ENCODE results near the gene GUF1.
"Not testable (repeated sequence)": the region's sequence is repeated elsewhere in the genome, so short reads cannot be mapped to it uniquely, and the experiment has no call there.

GUF1 gene

GRCh38 chr4:44684648-44685047 is 6.4 kb downstream of the GUF1 start:
- DNase-seq, result no peak
- in situ Hi-C loops (cut with HindIII; ENCODE audit: low pct_ligation_motif_present, low pct_unique_long_range_greater_than_20kb, low sequenced_read_pairs), result no loop called here

DNA sequence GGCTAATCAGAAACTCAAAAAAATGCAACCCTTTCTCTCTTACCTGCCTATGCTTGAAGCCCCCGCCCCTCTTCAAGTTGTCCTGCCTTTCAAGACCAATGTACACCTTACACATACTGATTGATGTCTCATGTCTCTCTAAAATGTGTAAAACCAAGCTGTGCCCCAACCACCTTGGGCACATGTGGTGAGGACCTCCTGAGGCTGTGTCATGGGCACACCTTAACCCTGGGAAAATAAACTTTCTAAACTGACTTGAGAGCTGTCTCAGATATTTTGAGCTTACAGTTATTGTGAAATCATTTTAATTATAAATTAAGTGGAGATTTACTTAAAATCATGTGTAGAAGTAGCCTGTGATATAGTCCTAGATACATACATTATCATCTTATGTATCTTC is 22.2 kb downstream of the GUF1 start:
- in situ Hi-C loops (cut with HindIII; ENCODE audit: low pct_ligation_motif_present, low pct_unique_long_range_greater_than_20kb, low sequenced_read_pairs), result no loop called here
- no peak for DNase-seq

DNA sequence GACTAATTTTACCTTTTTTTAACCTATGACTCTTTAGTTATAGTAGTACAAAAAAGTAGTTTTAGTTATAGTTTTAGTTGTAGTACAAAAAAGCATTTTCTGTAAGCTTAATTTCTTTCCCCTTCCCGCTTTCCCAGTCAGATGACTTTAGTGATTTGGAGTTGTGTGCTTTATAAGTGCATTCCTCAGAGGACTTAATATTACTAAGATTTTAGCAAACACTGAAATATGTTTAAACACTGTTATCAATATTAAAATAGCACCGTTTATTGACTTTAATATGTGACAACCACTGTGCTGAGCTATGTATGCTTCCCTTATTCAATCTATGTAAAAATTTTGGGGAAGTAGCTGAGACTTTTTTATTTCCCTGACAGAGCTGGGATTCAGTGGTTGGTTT is 22.8 kb downstream of the GUF1 start:
- in situ Hi-C loops (cut with HindIII; ENCODE audit: low pct_ligation_motif_present, low pct_unique_long_range_greater_than_20kb, low sequenced_read_pairs), result no loop called here
- no peak for DNase-seq

- in situ Hi-C loops (cut with HindIII; ENCODE audit: low pct_ligation_motif_present, low pct_unique_long_range_greater_than_20kb, low sequenced_read_pairs), result no loop called here
- no peak for DNase-seq
These were observed 26.5 kb downstream of the GUF1 start for GRCh38 chr4:44704673-44705072.

DNA sequence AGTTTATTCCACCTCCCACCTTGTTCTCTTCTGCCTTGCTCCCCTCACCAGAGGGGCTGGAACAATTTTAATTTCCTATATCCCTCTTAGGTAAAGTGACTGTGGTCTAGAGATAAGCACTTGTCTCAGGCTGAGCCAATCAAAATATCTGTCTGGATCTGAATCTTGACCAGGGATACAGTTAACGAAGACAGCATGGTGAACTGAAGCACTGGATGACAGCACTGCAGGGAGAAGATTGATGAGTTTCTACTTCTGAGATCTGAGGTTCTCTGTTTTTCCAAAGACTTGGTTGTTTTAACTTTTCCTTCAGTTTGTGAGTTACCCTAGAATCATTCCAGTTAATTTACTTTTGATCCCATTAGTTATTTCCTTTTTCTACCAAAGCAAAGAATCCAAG is 34.9 kb downstream of the GUF1 start:
- no peak for DNase-seq
- in situ Hi-C loops (cut with HindIII; ENCODE audit: low pct_ligation_motif_present, low pct_unique_long_range_greater_than_20kb, low sequenced_read_pairs), result no loop called here

GRCh38 chr4:44716597-44716996 is 38.4 kb downstream of the GUF1 start:
- no peak for DNase-seq
- in situ Hi-C loops (cut with HindIII; ENCODE audit: low pct_ligation_motif_present, low pct_unique_long_range_greater_than_20kb, low sequenced_read_pairs), result no loop called here

DNA sequence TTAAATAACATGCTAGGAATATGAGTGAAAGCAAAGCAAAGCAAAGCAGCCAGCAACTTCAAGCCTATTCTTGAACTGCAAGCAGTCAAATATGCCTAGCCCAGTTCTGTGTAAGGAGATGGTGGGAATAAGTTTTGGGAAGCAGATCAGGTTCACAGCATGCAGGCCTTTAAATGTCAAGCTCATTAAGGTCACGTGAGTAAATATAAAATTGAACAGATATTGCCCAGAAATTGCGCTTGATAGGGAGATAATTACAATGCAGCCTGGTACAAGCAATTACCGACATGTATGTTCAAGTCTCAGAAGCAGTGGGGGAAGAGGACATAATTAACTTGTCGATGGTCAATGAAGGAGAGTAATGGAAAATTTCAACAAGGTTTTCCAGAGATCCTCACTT is 42.2 kb downstream of the GUF1 start:
- DNase-seq, result no peak
- in situ Hi-C loops (cut with HindIII; ENCODE audit: low pct_ligation_motif_present, low pct_unique_long_range_greater_than_20kb, low sequenced_read_pairs), result no loop called here

DNA sequence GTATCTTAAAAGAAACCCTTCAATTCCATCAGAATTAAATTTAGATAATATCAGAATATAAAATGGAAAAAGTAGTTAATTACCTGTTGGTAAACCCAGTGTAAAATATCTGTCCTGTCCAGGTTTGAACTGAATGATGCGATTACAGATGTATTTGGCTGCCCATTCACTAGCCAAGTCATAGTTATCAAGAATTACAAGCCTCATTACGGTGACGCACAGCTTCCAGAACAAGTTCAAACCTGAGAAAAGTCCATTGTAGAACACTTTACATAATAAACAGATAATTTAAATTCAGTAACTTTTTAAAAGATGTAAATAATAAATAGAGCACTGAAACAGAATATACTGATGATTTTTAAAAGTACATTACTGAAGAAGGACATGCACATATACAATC is 43.8 kb downstream of the GUF1 start:
- DNase-seq, result no peak
- in situ Hi-C loops (cut with HindIII; ENCODE audit: low pct_ligation_motif_present, low pct_unique_long_range_greater_than_20kb, low sequenced_read_pairs), result no loop called here

- no peak for DNase-seq
- in situ Hi-C loops (cut with HindIII; ENCODE audit: low pct_ligation_motif_present, low pct_unique_long_range_greater_than_20kb, low sequenced_read_pairs), result no loop called here
These were observed 46.9 kb downstream of the GUF1 start for GRCh38 chr4:44725166-44725565.

DNA sequence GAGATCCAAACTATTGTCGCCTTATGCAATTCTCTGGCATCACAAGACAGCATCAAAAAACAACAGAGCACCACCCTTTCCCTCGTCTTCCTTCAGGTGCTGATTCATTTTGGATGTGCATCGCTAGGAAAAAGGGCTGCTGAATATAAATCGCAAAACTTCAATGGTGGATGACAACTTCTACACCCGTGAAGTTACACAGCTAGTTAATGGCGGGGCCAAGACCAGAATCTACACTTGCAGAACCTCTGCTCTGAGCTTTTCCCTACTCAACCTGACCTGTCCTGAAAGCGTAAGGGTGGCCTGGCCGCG is 47.5 kb downstream of the GUF1 start:
- in situ Hi-C loops (cut with HindIII; ENCODE audit: low pct_ligation_motif_present, low pct_unique_long_range_greater_than_20kb, low sequenced_read_pairs), result no loop called here
- no peak for DNase-seq

DNA sequence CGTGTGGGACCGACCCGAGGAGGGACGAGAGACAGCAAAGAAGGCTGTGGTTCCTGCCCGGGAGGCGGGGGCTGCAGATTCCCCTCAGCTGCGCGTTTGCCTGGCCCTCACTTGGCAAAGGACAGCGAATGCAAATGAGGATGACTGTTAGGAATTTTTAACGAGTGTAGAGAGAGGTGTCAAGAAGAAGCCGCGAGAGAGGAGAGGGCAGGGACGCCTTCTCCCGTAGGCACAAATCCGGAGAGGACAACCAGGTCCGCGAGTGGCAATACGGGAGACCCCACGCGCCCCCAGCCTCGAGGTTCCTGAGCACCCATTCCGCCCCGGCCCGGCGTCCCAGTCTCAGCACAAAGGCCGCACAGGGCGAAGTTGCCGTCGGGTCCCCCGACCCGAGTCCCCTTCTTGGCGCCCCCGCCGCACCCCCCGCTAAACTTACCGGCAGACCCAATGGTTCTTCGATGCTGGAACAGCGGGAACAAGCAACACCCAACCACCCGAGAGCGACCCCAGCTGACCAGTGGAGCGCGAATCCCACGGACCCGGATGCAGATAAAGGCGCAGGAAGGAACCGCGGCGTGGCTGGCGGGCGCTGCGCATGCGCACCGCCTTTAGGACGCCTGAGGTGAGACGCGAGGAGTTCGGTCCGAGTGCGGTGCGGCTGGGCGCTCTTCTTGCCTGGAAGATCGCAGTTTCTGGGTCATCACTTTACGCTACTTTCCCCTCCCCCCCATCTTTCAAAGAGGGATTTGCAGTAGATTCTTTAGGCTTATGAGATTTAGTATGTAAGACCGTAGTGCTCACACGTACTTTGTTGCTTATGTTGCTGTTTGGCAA is 48.0 kb downstream of the GUF1 start, which contains the start of gene GNPDA2:
Gene GNPDA2 (minus strand): TSS at position 519 of the 834 bp plus-strand sequence. CDS start 4,349 bp downstream, outside the sequence.
- in situ Hi-C loops (cut with HindIII; ENCODE audit: low pct_ligation_motif_present, low pct_unique_long_range_greater_than_20kb, low sequenced_read_pairs), result no loop called here
- DNase-seq, result peak; percentile 86

- DNase-seq, result no peak
- in situ Hi-C loops (cut with HindIII; ENCODE audit: low pct_ligation_motif_present, low pct_unique_long_range_greater_than_20kb, low sequenced_read_pairs), result no loop called here
These were observed 49.3 kb downstream of the GUF1 start for GRCh38 chr4:44727471-44727870.

DNA sequence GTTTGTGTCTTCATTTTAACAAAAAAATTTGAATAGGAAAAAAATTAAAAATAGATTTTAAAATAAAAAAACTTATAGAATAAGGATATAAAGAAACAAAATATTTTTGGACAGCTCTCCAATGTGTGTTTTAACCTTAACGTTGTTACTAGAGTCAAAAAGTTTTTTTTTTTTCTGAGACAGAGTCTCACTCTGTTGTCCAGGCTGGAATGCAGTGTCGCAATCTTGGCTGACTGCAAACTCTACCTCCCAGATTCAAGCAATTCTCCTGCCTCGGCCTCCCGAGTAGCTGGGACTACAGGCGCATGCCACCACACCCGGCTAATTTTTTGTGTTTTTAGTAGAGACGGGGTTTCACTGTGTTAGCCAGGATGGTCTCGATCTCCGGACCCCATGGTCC is 50.5 kb downstream of the GUF1 start:
- in situ Hi-C loops (cut with HindIII; ENCODE audit: low pct_ligation_motif_present, low pct_unique_long_range_greater_than_20kb, low sequenced_read_pairs); DNase-seq: not testable (repeated sequence)

- no peak for DNase-seq
- in situ Hi-C loops (cut with HindIII; ENCODE audit: low pct_ligation_motif_present, low pct_unique_long_range_greater_than_20kb, low sequenced_read_pairs), result no loop called here
These were observed 58.7 kb downstream of the GUF1 start for GRCh38 chr4:44736900-44737299.

- in situ Hi-C loops (cut with HindIII; ENCODE audit: low pct_ligation_motif_present, low pct_unique_long_range_greater_than_20kb, low sequenced_read_pairs), result no loop called here
- DNase-seq, result no peak
These were observed 60.4 kb downstream of the GUF1 start for GRCh38 chr4:44738615-44739014.

GRCh38 chr4:44740201-44740600 is 62.0 kb downstream of the GUF1 start:
- DNase-seq, result no peak
- in situ Hi-C loops (cut with HindIII; ENCODE audit: low pct_ligation_motif_present, low pct_unique_long_range_greater_than_20kb, low sequenced_read_pairs), result no loop called here

Measured in ACHN (cell line).